M059J (cell line): Measurements from ENCODE around the gene UCHL1. TPM values are rescaled to one million over a fixed set of nuclear protein-coding genes. Genes with fewer than 3 reads are reported as not detected.
"Not testable (repeated sequence)": the region's sequence is repeated elsewhere in the genome, so short reads cannot be mapped to it uniquely, and the experiment has no call there.

Experiments
- DNase-seq: peaks from one replicate; pipeline ENCODE4 v3.0.0-alpha.2; 2012; ENCODE audit warnings: low read depth
- total RNA-seq: library from RNA; depleted of rRNA; stranded (reverse); fragments of >200 nt; shearing (Covaris generic); gene quantifications from 2 replicates; pipeline ENCODE4 v1.2.3, GENCODE V29; 2014

The UCHL1 gene
- total RNA-seq, 1 experiment from 2014 or later: 1,510 TPM

DNA sequence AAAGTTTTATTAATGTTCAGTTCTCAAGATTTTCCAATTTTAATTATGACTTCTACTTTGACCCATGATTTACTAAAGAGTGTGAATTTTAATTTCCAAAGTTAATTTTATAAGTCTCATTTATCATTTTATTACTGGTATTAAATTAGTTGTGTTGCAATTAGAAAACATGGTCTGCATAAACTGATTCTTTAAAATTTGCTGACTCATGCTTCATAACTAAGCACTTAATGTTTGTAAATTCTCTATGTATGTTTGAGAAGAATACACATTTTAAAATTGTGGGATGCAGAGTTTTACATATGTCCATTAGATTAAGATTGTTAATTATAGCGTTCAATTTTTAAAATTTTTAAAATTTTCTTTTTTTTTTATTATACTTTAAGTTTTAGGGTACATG lies 20.2 kb upstream of the UCHL1 start:
- DNase-seq: no peak

DNA sequence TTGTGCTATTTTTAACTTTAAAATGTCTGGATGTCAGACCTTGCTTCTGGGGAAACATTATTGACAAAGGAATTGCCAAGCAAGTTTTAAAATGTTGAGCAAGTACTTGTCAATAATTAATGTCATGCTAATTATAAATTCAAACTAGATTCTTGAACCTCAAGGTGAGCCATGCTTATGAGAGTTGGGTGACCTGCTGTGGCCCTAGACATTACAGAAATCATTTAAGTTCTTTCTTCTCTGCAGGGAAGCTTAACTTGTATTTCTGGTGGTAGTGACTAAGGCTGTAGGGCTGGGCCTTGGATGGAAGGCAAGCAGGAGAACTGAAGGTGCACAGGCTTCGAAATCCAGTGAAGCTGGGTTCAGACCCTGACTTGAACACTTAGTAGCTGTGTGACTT lies 14.8 kb upstream of the UCHL1 start:
- no peak for DNase-seq

DNA sequence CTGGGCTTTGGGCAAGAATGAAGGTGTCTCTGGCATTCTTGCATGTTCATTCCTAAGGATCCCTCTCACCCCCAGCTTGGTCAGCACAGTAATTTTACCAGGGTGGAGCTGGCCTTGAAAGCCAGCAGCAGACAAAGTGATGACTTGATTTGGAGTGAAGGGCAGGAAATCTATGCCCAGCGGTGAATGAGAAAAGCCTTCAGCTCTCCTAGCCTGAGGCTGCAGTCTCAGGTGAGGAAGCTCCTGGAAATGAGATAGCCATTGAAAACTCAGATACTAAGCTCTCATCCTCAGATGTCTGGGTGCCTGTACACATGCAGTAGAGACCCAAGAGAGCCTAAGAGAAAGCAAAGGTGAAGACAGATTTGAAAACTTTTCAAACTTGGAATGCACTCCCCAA lies 10.7 kb upstream of the UCHL1 start:
- DNase-seq: no peak

DNA sequence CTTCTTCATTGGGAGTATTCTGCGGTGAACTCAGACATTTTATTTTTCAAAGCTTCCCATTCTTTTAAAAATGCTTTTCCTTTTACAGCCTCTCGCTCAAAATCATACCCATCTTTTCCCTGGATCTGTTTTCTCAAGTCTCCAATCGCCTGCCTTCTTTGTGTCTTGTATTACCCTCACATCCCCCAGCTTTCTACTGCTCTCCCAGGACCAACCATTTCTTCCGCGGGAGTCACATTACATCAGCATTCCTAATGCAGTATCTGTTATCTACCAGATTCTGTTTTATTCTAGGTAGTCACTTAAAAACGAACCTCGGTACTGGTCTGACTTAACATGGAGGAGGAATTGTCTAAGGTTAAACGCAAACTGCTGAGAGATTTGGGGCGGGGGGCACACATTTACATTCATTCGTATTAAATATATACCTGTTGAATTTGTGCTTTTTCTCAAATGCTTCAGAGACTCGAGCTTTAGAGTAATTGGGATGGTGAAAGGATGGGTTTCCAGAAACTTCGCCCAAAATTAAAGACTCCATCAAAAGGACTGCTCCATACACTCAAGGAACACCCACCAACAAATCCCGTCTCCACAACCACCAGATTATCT lies 493 bp upstream of the UCHL1 start:
- DNase-seq: peak; percentile 37

DNA sequence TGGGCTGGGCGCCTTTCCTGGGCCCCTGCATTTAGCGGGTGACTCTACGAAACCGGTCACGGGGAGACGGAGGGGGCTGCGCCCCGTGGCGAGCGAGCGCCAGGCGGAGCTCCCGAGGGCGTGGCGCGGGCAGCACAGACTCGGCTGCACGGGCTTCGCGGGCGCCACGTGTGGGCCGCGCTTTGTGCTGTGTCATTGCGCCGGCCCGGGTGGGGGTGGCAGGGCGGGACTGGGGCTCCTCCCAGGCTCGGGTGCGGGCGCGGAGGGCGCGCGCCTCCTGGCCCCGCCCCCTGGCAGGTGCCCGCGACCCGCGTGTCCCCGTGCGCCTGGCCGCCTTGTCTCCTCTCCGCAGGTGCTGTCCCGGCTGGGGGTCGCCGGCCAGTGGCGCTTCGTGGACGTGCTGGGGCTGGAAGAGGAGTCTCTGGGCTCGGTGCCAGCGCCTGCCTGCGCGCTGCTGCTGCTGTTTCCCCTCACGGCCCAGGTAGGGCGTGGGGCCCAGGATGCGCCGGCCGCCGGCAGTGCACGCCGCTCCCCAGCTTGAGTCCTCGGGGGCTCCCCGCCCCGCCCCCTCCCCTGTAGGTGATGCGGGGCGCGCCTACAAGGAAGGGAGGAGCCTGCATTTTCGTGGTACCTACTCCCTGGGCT lies 651 bp downstream of the UCHL1 start:
- DNase-seq: peak; percentile 69

DNA sequence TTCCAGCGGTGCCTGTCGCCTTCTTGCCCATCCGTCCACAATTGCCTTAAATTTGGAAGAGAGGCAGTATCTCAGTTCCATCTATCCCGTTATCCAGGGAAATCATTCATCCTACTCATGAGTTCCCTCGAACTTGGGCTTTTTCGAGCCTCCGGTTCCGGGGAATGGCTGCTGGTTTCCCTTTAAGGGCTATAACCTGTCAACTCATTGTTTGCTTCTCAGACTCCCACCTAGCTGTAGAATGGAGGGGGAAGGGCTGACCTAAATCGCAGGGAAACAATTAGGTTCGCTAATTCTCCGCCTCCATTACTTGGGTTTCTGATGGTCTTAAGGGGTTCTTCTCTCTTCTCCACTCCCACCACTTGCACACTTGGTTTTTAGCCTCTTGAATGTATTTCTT lies 1.2 kb downstream of the UCHL1 start:
- no peak for DNase-seq

DNA sequence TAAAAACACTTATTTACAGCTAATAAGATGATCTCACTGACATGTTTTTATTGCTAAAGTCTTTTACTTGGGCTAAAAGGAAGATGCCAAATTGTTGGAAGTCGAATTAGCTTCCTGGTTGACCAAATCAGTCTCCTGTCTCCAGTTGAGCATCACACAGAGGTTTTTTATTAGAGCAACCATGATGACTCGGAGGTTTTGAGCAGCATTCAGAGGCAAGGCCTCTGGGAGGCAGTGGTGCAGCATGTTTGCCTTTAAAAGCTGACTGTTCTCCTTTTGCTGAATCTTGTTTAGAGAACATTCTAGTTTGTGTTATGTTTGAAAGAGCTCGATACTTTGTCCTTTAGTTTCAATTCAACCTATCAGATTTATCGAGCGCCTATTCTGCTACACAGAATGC lies 2.1 kb downstream of the UCHL1 start:
- DNase-seq: peak; percentile 84

DNA sequence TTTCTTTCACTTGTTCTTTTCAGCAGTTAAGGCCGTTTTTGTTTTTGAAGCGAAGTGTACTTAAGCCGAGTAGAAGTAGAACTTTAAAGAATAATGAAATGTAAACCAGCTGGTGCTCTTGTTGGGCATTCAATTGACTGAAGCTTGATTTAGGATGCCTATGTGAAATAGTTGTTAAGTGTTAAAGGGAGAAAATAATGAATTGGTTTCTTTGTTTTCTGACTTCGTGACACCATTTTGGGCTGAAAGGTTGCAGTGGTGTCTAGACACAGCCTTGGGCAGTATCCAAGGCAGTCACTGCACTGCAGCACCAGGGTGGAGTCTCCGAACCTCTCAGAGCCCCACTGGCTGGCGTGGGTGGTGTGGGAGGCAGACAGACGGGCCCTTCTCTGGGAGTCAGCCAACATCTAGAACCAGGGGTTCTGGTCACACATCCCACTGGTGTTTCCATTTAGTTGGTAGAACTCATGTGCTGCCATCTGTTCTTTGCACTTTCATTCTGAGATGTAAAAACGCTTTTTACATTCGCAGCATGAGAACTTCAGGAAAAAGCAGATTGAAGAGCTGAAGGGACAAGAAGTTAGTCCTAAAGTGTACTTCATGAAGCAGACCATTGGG lies 3.5 kb downstream of the UCHL1 start:
- DNase-seq: no peak

DNA sequence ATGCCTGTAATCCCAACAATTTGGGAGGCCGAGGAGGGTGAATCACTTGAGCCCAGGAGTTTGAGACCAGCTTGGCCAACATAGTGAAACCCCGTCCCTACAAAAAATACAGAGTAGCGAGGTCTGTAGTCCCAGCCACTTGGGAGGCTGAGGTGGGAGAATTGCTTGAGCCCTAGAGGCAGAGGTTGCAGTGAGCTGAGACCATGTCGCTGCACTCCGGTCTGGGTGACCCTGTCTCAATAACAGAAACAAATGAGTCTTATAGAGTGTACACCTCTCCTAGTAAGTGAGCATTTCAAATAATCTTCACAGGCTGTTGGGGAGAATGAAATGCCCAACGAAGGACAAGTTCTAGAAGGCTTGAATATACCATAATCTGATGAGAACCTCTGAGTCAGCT lies 5.5 kb downstream of the UCHL1 start:
- no peak for DNase-seq

DNA sequence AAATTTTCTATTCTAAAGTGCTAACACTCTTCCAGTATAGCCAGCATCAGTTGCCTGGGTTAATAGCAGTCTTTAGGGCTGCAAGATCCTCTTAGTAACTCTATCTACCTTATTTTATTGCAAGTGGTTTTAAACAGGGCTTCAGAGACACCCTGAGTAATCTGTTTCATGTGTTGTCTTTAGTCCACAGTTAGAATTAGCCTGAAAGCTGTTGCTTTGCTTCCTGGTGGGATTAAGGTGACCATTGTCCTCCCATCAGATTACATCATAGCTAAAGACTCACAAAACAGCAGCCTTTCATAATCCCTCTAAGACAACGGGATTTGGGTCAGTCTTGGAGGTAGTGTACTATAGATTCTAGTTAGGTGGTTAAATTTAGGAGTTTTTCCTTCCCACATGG lies 7.5 kb downstream of the UCHL1 start:
- no peak for DNase-seq

DNA sequence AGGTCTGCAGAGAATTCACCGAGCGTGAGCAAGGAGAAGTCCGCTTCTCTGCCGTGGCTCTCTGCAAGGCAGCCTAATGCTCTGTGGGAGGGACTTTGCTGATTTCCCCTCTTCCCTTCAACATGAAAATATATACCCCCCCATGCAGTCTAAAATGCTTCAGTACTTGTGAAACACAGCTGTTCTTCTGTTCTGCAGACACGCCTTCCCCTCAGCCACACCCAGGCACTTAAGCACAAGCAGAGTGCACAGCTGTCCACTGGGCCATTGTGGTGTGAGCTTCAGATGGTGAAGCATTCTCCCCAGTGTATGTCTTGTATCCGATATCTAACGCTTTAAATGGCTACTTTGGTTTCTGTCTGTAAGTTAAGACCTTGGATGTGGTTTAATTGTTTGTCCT lies 11.3 kb downstream of the UCHL1 start:
- DNase-seq: no peak

DNA sequence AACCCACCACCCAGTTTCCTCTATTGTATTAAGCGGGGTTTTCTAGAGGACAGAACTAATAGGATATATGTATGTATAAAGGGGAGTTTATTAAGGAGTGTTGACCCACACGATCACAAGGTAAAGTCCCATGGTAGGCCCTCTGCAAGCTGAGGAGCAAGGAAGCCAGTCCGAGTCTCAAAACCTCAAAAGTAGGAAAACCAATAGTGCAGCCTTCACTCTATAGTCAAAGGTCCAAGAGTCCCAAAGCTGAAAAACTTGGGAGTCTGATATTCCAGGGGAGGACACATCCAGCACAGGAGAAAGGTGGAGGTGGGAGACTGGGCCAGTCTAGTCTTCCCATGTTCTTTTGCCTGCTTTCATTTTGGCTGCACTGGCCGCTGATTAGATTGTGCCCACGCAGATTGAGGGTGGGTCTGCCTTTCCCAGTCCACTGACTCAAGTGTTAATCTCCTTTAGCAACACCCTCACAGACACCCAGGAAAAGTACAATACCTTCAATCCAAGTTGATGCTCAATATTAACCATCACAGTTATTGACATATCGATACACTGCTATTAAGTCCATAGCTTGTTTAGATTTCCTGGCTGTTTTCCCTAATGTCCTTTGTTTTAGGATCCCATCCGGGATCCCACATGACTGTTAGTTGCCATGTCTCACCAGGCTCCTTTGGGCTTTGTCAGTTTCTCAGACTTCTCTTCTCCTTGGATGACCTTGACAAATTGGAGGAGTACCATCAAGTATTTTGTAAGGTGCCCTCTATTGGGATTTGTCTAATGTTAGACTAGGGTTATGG lies 12.2 kb downstream of the UCHL1 start:
- DNase-seq: no peak

DNA sequence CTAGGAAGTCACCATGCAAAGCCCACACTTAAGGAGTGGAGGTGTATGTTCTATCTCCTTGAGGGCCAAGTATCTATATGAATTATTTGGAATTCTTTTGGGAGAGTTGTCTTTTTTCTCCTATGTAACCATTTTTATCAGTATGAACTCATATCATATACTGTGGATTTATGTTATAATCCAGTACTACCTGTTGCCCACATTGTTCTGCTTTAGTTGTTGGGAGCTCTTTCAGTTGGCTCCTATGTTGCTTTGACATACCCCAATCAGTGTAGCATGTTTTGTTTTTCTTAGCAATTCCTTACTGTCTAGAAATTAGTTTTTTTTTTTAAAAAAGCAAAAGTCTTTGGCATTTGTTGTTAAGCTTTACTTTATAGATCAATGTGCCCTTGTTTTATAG lies 13.0 kb downstream of the UCHL1 start:
- DNase-seq: no peak

DNA sequence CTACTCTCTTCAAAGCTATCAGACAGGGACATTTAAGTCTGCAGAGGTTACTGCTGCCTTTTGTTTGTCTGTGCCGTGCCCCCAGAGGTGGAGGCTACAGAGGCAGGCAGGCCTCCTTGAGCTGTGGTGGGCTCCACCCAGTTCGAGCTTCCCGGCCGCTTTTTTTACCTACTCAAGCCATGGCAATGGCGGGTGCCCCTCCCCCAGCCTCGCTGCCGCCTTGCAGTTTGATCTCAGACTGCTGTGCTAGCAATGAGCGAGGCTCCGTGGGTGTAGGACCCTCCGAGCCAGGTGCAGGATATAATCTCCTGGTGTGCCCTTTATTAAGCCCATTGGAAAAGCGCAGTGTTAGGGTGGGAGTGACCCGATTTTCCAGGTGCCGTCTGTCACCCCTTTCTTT lies 19.2 kb downstream of the UCHL1 start:
- not testable (repeated sequence) for DNase-seq

DNA sequence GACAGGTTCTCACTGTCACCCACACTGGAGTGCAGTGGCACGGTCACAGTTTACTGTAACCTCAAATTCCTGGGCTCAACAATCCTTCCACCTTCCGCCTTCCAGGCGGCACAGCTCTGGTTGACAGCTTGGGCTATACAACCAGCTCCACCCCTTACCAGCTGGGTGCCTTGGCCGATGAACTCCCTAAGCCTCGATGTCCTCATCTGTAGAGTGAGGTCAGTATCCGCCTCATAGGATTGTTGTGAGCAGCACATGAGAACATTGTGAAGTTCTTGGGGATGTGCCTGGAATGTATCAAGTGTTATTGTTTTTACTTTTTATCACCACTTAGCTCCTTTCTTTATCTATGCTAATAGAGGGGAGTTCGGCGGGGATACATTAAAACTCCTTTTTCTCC lies 23.3 kb downstream of the UCHL1 start:
- DNase-seq: no peak

DNA sequence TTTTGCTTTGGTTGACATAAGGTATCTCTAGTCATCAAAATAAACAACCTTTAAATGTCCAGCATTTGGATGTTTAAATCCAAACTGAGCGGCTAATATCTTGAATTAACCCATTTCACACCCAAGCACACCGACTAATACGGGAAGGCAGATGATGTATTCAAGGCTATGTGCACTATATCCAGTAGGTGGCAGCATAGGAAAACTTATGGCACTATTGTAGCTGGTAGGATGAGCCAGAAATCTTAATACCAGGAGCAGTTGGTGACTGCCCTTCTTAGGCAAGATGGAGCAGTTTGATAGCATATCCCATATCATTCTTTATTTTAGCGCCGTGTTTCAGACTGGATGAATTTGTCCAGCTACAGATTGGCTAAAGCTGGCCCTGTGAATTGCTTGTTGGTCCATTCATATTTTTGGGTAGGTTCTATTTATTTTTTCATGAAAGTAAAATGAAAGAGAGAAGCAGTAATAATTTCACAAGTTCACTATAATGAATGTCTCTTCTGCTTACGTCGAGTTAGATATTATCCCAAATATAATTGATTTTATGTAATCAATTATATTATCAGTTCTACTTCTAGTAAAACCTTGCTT lies 24.4 kb downstream of the UCHL1 start:
- peak; percentile 85 for DNase-seq

DNA sequence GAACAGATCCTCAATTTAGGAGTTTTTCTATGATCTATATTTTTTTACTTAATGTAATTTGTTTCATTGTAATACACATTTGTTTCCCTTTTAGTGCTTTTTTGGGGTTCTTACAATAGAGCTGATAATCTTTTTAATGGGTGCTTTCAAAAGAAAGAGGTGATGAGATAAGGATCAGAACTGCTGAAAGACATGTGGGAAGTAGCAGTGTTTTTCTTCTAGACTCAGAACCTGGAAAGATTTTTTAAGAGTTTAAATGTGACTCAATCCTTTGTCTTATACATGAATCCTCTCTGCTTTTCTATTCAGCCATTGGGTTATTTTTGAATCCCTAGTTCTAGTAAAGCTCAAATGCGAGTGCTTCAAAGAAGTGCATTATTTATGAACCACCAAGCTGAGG lies 25.6 kb downstream of the UCHL1 start:
- DNase-seq: peak; percentile 28

DNA sequence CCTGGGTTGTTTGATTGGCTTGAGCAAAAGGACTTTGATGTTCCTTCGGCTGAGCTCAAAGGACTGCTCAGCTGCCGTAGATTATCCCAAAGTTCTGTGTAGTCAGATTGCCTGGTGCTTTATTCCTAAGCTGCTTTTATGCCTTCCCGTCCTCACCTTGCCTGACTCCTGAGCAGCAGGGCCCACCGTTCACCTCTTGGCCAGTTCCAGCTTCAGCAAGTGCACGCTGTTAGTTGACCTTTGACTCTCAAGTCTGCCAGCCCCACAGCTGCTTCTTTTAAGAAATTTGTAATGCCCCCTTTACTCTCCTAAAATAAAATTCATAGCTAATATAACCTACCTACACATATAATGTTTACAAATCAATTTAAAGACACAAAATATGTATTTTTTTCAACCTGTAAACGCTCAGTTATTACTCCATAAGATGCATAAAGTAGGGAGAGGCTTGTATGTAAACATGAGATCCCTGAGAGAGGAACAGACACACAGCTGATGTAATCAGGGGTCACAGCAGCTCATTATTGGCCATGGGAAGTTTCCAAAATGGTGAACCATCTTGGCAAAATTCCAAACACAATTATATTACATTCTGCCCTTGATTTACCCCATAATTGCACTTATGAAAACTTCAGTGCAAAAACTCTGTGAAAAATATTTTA lies 28.6 kb downstream of the UCHL1 start:
- no peak for DNase-seq

DNA sequence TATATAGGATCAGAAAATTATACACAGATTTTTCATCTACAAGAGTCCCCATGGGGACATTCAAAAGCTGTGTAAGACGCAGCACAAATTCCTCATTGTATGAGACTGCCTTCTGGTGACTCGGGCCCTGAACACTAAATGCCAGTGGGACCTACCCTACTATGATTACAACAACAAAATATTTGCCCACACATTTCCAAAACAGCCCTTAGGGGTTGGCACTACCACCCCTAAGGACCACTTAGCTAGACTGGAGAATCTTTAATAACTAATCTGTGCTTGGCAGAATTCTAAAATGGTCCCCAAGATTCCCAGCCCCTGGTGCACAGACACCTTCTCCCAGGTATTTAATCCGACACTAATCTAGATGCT lies 29.1 kb downstream of the UCHL1 start:
- peak; percentile 22 for DNase-seq

DNA sequence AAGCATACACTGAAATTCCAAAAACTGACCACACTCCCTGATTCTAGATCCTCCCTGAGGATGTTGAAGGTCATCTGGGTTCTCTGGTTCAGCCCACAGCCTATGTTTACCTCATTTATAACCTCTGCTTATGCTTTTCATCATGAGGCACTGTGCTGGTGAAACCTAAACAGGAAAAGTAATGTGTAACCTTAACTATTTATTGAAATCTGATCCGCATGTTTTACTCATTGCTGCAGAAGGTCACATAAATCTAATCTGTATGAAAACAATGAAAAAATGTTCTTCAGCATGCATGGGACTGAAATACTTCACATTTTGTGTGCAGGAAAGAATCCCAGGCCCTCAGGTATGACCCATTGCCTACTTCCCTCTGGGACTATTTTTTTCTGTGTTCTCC lies 30.3 kb downstream of the UCHL1 start:
- peak; percentile 87 for DNase-seq

DNA sequence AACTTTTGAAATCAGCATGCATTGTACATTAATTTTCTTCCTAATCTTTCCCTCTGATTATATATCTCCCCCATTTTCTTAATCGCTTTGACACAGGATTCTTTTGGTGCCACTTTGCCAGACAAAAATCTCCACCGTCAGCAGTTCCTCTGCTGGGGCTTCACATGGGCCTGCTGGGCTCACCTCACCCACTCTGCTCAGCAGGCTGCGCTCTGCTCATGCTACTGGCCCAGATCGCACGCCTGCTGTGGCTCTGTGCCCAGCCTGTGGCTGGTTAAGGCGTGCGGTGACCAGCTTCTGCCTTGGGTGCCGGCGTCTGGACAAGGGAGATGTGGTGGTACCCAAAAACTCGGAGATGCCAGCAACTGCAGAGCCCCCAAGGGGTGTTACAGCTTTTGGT lies 31.1 kb downstream of the UCHL1 start:
- no peak for DNase-seq

DNA sequence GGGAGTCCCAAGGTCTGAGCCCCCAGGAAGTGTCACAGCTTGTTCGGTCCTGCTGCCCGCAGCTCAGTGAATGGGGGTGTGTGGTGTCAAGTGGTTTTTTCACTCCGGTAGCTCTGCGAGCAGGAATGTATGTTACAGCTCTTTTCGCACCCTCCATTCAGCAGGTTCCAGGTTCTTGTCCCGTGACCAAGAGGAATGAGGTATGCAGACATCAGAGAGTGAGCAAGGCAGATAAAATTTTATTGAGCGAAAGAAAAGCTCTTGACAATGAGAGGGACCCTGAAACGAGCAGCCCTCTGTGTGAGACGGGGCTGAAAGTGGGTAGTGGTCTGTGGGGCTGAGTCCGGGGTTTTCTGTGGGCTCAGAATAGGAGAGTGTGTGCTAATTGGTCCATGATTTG lies 31.5 kb downstream of the UCHL1 start:
- no peak for DNase-seq
